Rectal smooth muscle tissue (tissue), 1 donor: Measurements from ENCODE around the gene EPAS1.

Source experiments
- H3K27ac ChIP-seq: one replicate; pipeline ENCODE4 v1.7.0; 2013; ENCODE audit warnings: low read depth, low read length, inconsistent platforms
- H3K27me3 ChIP-seq: one replicate; pipeline ENCODE4 v1.7.0; 2013; ENCODE audit warnings: low read length; ENCODE audit not compliant: control insufficient read depth, insufficient read depth
- H3K36me3 ChIP-seq: one replicate; pipeline ENCODE4 v1.7.0; 2013; ENCODE audit warnings: low read length; ENCODE audit not compliant: control insufficient read depth, insufficient read depth
- H3K4me1 ChIP-seq: one replicate; pipeline ENCODE4 v1.7.0; 2013; ENCODE audit warnings: low read length; ENCODE audit not compliant: control insufficient read depth, insufficient read depth
- H3K4me3 ChIP-seq: one replicate; pipeline ENCODE4 v1.7.0; 2013; ENCODE audit warnings: low read length
- H3K9ac ChIP-seq: one replicate; pipeline ENCODE4 v1.7.0; 2013; ENCODE audit warnings: low read length

Gene EPAS1

DNA sequence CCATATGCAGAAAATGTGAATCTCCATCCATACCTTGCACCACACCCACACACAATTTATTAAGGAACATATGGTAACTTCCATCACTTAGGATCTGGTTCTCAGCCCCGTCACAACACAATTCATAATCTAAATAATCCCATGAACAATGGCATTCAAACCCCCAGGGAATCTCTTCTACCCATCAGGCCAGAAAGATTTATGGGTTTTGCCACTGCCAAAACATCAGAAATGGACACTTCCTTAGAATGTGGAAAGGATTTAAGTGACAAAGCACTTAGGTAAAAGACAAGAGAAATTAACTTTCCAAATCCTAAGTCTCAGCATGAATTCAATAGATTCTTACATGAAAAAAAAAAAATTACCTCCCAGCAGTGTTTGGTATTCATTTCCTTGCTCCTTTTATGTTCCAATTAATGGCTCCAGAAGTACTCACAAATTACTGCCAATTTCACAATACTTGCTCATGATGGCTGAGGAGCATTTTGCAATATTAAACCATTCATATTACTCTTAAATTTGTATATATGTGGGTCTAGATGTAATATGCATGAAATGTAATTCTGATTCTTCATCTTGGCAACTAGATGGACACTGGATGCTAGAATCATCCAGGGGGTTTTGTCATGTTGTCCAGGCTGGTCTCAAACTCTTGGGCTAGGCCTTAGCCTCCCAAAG, 125.6 kb downstream of the EPAS1 start:
- Histone ChIP-seq H3K27ac (no peak overlapping the region), H3K27me3 (no peaks in the 10 kb centered on the region), H3K4me3 (no peak overlapping the region), H3K4me1 (no peaks in the 10 kb centered on the region), H3K9ac (no peak overlapping the region), H3K36me3 (no peaks in the 10 kb centered on the region)

DNA sequence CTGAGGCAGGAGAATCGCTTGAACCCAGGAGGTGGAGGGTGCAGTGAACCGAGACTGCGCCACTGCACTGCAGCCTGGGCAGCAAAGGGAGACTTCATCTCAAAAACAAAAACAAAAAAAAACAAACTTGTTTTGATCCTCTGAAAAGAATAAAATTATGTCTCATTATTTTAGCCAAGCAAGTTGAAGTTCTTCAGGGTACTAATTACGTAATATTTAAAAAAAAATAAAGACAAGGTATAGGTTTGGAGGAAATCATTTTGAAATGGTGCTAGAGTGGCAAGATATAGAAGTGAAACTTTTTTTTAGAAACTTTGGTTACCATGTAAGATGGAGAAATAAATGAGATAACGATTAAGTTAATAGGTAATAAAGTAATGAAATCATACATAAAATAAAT, 127.7 kb downstream of the EPAS1 start:
- H3K27me3 ChIP-seq = no peaks in the 10 kb centered on the region
- H3K4me3 ChIP-seq = no peak overlapping the region
- no peak overlapping the region for H3K27ac ChIP-seq
- H3K4me1 ChIP-seq = no peaks in the 10 kb centered on the region
- H3K36me3 ChIP-seq = no peaks in the 10 kb centered on the region
- H3K9ac ChIP-seq = no peak overlapping the region

DNA sequence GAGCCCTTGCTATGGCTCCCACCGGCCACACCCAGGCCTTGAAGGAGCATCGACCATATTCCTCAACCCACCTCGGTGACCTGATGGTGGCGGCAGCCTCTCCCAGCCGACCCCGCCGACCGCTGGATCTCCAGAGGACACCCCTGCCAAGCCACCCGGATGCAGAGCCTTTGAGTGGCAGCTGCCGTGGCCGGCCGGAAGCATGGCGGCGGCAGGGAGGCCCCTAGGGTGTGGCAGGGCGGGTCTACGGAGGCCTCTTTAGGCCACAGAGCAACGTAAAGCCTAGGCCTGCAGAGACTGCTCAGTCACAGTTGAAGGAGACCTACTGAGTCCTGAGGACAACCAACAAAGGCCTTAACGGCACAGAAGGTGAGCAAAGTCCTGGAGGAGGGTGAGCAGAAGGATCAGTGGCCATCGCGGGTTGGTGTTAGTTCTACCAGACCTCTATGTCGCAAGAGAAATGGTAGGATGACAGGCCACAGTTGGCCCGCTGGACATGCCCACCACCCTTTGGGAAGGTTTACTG, 131.8 kb downstream of the EPAS1 start:
- Histone ChIP-seq H3K4me1 (no peaks in the 10 kb centered on the region), H3K27ac (no peak overlapping the region), H3K36me3 (no peaks in the 10 kb centered on the region), H3K9ac (no peak overlapping the region), H3K27me3 (no peaks in the 10 kb centered on the region), H3K4me3 (no peak overlapping the region)

DNA sequence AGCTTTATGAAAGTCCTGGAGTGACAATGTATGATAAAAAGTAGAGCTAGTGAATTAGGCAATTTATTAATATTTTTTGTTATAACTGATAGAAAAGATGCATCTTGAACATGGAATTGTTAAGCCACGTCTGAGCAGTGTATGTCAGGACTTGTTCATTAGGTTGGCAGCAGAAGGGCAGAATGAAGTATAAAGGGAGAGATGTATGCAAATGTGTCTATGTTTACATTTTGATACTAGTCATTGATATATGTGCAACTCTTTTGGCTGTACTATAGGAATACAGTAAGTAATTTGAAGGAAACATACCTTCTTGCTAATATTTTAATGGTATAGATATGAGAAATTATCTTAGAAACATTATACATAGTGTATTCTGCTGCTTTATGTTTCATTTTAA, 133.2 kb downstream of the EPAS1 start:
- H3K4me1 ChIP-seq = no peaks in the 10 kb centered on the region
- H3K36me3 ChIP-seq = no peaks in the 10 kb centered on the region
- no peak overlapping the region for H3K27ac ChIP-seq
- H3K4me3 ChIP-seq = no peak overlapping the region
- no peaks in the 10 kb centered on the region for H3K27me3 ChIP-seq
- no peak overlapping the region for H3K9ac ChIP-seq

DNA sequence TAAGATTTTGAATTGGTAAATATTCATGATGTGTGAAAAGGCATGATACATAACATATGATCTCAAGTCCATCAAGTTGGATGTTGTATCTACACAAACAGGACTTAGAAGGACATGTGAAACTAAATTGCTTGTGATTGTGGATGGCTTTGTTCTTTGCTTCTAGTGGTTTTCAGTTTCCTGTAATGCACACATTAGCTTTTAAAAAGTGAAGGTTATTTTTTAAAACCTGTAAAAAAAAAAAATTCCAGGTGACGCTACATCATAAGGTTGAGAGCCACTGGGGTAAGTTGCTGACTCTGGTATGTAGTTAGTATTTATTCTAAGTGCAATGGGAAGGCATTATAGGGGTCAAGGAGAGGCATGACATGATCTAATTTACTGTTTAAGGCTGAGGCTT, 133.8 kb downstream of the EPAS1 start:
- Histone ChIP-seq H3K4me3 (no peak overlapping the region), H3K27ac (no peak overlapping the region), H3K4me1 (no peaks in the 10 kb centered on the region), H3K36me3 (no peaks in the 10 kb centered on the region), H3K27me3 (no peaks in the 10 kb centered on the region), H3K9ac (no peak overlapping the region)

DNA sequence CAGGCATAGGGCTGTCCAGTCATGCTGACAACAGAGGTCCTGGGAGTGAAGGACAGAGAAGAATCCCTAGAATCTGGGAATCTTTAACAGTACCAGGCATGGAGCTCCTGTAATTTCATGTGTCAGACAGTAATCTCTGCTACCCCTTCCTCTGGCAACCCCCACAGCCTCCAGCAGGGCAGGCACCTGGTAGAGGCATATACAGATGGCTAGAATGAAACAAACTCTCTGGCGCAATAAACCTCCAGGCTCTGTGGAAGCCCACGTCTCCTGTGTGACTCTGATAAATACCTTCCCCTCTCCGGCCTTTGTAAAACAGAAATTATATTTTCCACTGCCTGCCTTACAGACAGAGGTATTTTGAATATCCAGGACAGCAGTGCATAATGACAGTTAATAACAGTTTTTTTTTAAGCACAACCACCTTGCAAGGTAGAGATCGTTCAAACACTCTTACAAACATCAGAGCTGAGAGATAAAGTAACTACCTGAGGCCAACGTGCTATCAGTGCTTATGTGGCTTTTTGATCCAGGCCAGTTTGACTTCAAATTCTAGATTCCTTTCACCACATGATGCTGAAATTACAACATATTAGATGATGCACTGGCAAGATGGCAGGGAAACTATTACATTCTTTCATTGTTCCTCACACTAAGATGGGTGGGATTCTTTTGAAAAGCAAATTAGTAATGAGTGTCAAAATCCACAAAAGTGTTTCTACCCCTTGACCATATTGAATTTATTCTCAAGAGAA, 134.5 kb downstream of the EPAS1 start:
- no peaks in the 10 kb centered on the region for H3K36me3 ChIP-seq
- H3K27ac ChIP-seq = no peak overlapping the region
- H3K9ac ChIP-seq = no peak overlapping the region
- no peaks in the 10 kb centered on the region for H3K27me3 ChIP-seq
- no peaks in the 10 kb centered on the region for H3K4me1 ChIP-seq
- no peak overlapping the region for H3K4me3 ChIP-seq

DNA sequence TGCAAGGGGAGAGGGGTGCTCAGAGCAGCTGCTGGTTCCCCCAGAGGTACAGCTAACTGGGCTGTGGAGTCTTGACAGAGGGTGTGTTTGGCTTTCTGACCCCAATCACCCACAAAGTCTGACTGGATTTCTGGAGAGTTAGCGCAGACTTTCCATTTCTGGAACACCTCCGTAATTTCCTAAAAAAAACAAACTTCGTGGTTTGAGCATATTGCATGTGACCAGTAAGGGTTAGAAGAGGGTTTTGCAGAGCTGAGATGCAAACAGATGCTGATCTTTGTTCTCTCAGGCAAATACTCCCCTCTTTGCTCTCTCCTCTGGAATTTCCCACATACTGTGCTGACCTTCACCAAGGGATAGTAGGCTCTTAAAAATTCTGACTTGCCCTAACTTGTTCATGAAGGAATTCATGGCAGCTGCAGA, 137.7 kb downstream of the EPAS1 start:
- no peaks in the 10 kb centered on the region for H3K27me3 ChIP-seq
- no peak overlapping the region for H3K9ac ChIP-seq
- no peaks in the 10 kb centered on the region for H3K4me1 ChIP-seq
- no peak overlapping the region for H3K27ac ChIP-seq
- H3K36me3 ChIP-seq = no peaks in the 10 kb centered on the region
- no peak overlapping the region for H3K4me3 ChIP-seq

DNA sequence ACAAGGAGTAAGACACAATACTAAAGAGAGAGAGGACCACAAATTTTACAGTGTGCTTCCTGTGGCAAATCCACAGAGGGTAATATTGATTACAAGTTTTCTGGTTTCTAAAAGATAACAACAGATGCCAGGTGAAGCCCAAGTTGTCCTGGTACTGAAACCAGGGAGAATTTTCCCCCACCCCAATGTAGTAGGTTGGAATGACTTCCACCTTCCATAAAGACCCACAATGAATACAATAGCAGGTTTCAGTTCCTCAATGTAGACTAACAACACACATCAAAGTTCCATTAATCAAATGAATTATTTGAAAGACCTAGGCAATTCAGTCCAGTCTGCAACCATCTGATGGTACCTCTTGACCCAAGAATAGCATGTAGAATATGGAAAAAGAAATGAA, 138.1 kb downstream of the EPAS1 start:
- Histone ChIP-seq H3K4me1 (no peaks in the 10 kb centered on the region), H3K36me3 (no peaks in the 10 kb centered on the region), H3K4me3 (no peak overlapping the region), H3K27ac (no peak overlapping the region), H3K27me3 (no peaks in the 10 kb centered on the region), H3K9ac (no peak overlapping the region)

DNA sequence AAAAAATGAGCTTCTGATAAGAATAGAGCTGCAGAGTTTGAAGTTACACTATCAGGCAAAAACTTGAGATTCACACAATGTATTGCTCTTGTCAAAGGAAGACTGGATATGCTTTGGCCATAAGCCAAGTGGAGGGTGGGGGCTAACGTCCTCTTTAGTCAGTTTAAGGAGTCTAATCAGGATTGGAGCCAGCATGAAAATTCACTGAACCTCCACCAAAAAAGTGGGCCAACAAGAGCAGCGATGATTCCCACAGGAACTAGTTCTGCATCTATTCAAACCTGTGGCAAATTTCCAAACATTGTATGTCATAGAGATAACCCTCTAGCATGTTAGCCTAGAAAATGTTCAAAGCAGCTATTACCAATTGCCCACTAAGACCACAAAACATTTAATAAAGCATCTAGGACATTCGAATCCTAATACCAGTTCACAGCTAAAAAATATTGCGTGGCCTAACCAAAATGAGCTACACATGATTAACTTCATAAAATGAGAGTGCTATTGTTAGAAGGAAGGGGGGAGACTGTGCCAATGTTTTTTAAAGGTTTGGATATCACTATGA, 138.7 kb downstream of the EPAS1 start:
- H3K27me3 ChIP-seq = no peaks in the 10 kb centered on the region
- H3K27ac ChIP-seq = no peak overlapping the region
- H3K4me1 ChIP-seq = no peaks in the 10 kb centered on the region
- H3K9ac ChIP-seq = no peak overlapping the region
- no peaks in the 10 kb centered on the region for H3K36me3 ChIP-seq
- no peak overlapping the region for H3K4me3 ChIP-seq
